SW 1271 (cell line): ENCODE measurements around the gene ATF6.
"Not testable (repeated sequence)": the region's sequence is repeated elsewhere in the genome, so short reads cannot be mapped to it uniquely, and the experiment has no call there.

Experiments
- DNase-seq, 2 experiments: peaks; one replicate each; lab custom pipeline; 2025; lab: John Stamatoyannopoulos, UW

The ATF6 gene

GRCh38 chr1:161832299-161832907, 66.3 kb downstream of the ATF6 start:
- not testable (repeated sequence) for DNase-seq

GRCh38 chr1:161834967-161835550, 68.9 kb downstream of the ATF6 start:
- DNase-seq: no peak

DNA sequence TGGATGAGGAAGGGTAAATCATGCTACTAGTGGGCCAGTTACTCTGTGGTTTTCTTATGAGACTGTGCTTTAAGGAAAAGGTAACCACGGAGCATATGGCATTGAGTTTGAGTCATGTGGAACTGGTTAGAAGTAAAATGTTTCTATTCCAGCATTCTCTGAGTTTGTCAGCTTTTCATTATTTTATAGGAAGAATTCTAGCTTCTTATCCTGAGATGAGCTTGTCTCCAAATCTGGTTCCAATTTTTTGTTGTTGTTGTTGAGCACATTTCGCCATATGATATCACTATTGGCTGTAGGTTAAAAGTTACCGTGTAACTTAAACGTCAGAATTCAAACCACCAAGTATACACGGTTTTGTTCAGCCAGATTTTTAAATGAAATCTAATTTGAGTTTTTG, 69.9 kb downstream of the ATF6 start:
- no peak for DNase-seq

- no peak for DNase-seq
These were observed 72.2 kb downstream of the ATF6 start for GRCh38 chr1:161838362-161838761.

DNA sequence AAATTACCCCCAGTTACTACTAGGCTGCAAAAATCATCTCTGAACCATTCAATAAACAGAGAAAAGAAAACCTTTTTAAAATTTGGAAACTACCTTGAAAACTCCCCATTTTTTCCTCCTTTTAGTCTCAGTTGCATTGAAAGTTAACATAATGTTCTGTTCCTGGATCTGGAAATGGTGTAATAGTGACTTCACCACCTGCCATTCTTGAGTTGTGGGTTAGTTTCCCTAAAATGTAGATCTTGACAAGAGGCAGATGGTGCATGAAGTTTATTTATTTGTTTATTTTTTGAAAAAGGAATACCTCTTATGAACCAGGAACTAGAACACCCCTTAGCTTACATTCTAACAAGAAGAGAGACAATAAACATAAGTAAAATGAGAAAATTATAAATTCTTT, 72.8 kb downstream of the ATF6 start:
- DNase-seq: no peak

GRCh38 chr1:161839591-161839990, 73.5 kb downstream of the ATF6 start:
- DNase-seq: no peak

GRCh38 chr1:161840363-161840762, 74.2 kb downstream of the ATF6 start:
- no peak for DNase-seq

DNA sequence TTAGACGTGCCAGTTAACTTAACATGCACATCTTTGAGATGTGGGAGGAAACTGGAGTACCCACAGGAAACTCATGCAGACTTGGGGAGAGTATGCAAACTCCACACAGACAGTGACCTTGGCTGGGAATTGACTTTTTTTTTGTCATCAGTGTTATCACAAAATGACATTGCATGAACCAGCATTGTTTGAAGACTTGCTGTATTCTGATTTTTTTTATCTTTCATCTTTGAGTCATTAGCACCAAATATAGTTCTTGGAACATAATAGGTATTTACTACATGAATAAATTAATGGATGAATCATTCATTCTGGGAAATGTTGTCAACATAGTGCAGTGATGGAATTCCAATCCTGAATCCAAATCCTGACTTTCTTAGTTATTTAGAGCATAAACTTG, 77.0 kb downstream of the ATF6 start:
- DNase-seq: no peak

- no peak for DNase-seq
These were observed 78.6 kb downstream of the ATF6 start for GRCh38 chr1:161844696-161845095.

- DNase-seq: no peak
These were observed 82.6 kb downstream of the ATF6 start for GRCh38 chr1:161848676-161849075.

- no peak for DNase-seq
These were observed 83.4 kb downstream of the ATF6 start for GRCh38 chr1:161849518-161849917.

GRCh38 chr1:161855260-161855659, 89.1 kb downstream of the ATF6 start:
- no peak for DNase-seq

DNA sequence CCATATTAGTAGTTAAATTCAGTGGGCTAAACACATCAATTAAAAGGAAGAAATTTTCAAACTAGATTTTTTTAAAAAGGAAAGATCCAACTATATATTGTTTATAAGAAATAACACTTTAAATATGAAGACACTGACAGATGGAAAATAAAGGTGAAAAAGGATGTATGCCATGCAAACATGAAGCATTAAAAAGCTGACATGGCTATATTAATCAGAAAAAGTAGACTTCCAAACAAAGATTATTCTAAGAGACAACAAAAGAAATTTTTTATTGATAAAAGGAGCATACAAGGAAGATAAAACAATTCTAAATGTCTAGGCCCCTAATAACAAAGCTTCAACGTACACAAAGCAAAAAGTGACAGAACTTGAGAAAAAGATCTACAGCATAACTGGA, 92.2 kb downstream of the ATF6 start:
- no peak for DNase-seq

DNA sequence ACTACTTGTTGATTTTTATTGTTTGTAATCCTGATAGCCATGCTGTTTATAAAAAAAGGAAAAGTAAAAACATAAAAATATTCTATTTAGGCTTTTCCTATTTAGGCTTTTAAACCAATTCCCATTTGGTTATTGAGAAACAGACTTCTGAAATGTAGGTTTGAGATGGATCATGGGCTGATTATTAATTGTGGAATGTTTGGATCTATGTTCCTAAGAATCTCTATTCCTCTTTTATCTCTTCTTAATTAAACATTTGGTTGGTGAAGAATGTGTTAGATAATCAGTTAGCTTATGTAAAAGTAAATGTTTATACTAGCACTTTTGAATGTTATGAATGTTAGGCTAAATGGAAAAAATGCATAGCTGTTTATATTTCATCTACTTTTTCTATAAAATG, 97.4 kb downstream of the ATF6 start:
- no peak for DNase-seq

- DNase-seq: no peak
These were observed 98.5 kb downstream of the ATF6 start for GRCh38 chr1:161864577-161864976.

GRCh38 chr1:161866241-161866640, 100.1 kb downstream of the ATF6 start:
- DNase-seq: no peak

GRCh38 chr1:161868832-161869231, 102.7 kb downstream of the ATF6 start:
- no peak for DNase-seq

DNA sequence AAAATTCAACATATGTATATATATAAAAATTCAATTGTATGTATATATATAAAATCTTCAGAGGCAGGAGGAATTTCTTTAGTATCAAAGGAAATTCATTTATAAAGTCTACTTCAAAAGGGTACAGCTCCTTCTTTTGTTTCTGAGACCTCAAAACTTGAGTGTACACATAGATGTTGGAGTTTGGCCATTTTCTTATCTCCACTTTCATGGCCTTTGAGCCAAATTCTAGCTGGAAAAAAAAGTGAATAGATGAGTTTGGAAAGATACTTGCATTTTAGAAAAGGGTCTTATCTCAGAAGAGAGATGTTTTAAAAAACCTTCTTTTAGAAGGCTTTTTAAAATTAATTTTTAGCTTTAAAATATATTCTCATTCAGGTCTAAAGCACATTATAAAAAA, 103.2 kb downstream of the ATF6 start:
- DNase-seq: no peak

- no peak for DNase-seq
These were observed 106.4 kb downstream of the ATF6 start for GRCh38 chr1:161872506-161872905.

DNA sequence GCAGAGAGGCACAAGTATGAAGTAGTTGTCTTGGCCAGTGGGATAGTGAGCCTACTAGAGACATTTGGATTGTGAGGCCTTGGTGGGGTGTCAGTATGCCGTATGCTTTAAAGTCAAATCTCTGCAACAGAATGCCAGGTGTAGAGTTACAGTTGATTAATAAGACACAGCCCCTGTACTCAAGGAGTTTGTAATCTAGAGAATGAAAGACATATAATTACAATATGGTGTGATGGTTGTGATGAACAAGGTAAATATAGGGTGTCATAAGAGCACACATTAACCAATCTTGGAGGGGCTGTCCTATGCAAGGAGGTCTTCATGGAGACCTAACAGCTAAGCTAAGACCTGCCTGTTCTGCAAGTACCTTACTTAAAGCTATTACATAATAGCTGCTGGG, 113.1 kb downstream of the ATF6 start:
- DNase-seq: no peak

DNA sequence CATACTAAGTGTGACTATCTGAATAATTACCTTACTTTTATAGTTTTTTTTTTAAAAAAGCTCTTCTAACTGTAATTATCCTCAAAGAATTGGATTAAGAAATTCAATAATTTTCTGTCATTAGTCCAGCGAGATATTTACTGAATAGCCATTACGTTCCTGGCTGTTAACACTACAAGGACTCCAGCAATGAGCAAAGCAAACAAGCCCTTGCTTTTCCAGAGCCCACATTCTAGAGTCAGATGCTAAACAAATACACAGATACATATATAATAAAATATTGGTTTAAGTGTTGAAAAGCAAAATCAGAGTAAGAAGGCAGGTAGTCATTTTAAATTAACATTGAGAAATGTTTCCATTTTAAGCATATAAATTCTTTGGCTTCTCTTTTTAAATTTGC, 118.4 kb downstream of the ATF6 start:
- no peak for DNase-seq

DNA sequence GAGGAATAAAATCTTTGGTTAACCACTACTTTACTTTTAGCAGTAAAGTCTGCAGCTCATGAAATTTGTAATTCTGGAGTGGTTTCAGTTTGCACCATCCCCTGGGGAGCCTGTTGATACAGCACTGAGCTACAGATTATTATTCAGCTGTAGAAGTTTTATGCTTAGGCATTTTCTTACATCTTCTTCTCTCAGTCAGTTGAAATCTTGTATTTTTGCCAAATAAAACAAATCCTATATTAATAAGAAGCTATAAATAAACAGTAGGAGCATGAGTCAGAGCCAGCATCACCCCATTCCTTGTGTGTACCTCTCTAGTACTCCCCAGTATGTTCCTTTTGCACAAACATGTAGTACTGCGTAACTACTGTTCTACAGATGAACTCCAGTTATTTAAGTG, 118.9 kb downstream of the ATF6 start:
- DNase-seq: no peak

- DNase-seq: no peak
These were observed 119.6 kb downstream of the ATF6 start for GRCh38 chr1:161885759-161886158.

DNA sequence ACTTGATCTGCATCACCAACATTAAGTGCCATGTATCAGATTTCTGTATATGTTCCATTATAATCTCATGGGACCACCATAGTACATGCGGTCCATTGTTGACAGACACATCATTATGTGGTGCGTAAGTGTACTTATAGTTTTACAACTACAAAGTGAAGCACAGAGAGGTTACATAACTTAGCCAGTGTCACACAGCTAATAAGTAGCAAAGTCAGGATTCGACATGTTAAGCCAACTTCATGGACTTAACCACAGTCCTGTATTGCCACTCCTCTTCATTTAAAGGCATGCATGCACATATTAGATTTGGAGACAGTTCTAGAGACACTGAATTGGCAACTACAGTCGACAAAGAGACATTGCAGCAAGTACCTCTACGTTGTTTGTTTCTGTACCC, 120.5 kb downstream of the ATF6 start:
- no peak for DNase-seq
